ENCODE measurements around the gene TRIM24. TPM values are rescaled to one million over a fixed set of nuclear protein-coding genes. Genes with fewer than 3 reads are reported as not detected.

The TRIM24 gene
- total and polyA plus RNA-seq, 2 of the 13 experiments (the other 11 are each of a cell fraction or from before 2014, with no cell fraction given), result 100 to 106 TPM

DNA sequence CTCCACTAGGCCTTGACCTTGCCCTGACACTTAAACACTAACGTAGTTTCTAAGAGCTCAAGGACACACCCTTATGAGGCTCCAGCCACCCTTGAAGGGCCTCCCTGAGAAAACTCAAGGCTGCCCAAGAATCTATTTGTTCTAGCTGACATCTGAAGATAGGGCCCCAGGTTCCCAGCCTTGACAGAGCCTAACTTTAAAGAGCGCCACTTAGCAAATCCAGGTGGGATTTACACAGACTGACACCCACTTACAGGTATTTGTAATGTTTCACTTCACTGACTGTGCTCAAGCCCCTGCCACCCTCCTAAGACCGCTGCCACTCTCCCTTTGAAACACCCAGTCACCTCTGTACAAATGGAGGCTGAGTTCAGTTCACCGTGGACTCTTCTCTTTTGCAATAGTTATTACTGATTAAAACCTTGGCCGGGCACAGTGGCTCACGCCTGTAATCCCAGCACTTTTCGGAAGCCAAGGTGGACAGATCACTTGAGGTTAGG lies 150.7 kb downstream of the TRIM24 start (continued):
- TF ChIP-seq, protein P1, sequence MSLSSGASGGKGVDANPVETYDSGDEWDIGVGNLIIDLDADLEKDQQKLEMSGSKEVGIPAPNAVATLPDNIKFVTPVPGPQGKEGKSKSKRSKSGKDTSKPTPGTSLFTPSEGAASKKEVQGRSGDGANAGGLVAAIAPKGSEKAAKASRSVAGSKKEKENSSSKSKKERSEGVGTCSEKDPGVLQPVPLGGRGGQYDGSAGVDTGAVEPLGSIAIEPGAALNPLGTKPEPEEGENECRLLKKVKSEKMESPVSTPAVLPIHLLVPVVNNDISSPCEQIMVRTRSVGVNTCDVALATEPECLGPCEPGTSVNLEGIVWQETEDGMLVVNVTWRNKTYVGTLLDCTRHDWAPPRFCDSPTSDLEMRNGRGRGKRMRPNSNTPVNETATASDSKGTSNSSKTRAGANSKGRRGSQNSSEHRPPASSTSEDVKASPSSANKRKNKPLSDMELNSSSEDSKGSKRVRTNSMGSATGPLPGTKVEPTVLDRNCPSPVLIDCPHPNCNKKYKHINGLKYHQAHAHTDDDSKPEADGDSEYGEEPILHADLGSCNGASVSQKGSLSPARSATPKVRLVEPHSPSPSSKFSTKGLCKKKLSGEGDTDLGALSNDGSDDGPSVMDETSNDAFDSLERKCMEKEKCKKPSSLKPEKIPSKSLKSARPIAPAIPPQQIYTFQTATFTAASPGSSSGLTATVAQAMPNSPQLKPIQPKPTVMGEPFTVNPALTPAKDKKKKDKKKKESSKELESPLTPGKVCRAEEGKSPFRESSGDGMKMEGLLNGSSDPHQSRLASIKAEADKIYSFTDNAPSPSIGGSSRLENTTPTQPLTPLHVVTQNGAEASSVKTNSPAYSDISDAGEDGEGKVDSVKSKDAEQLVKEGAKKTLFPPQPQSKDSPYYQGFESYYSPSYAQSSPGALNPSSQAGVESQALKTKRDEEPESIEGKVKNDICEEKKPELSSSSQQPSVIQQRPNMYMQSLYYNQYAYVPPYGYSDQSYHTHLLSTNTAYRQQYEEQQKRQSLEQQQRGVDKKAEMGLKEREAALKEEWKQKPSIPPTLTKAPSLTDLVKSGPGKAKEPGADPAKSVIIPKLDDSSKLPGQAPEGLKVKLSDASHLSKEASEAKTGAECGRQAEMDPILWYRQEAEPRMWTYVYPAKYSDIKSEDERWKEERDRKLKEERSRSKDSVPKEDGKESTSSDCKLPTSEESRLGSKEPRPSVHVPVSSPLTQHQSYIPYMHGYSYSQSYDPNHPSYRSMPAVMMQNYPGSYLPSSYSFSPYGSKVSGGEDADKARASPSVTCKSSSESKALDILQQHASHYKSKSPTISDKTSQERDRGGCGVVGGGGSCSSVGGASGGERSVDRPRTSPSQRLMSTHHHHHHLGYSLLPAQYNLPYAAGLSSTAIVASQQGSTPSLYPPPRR (CRISPR knock-in tag; IDR thresholded peaks at IDR 0.05; ENCODE audit: borderline replicate concordance), result no peak
- TF ChIP-seq NCOA5 (CRISPR knock-in tag; IDR thresholded peaks at IDR 0.05) (no peak), ZNF329 (CRISPR knock-in tag; IDR thresholded peaks at IDR 0.05; ENCODE audit: low read depth) (no peak), ZNF577 (CRISPR knock-in tag; IDR thresholded peaks at IDR 0.05; ENCODE audit: borderline replicate concordance, low read depth) (no peak), EHMT2 (IDR thresholded peaks at IDR 0.05; ENCODE audit: borderline replicate concordance, low read depth, low read length) (no peak), ZNF678 (CRISPR knock-in tag; IDR thresholded peaks at IDR 0.05) (no peak)

DNA sequence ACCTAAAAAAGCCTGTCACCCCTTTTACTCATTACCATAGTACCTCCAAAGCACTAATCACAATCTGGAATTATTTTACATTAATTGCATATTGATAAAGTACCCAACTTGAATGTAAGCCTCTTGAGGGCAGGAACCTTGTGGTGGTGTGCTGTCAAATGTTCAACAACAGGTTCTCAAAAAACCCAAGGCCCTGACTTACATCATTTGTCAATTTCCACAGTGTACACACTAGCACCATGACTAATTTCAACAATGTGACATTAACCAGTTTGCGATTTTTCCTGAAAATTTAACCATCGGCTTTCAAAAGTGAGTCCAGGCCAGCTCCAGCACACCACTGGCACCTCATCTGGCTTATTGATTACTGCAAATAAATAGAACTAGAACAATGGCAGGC lies 153.6 kb downstream of the TRIM24 start:
- ChIA-PET POLR2A (interaction anchor here (1.1 kb wide), 1 partner anchor 10 kb away, joined by 3 read pairs; no protein-coding TSS in a partner anchor), CTCF (ENCODE audit: low intra/inter-chr PET ratio, low total read pairs) (no interaction called here)
- Histone ChIP-seq H3K27me3 (ENCODE audit: control insufficient read depth in 1 of 2, insufficient read depth in 2 of 2, low read length in 2 of 2) (no peaks in the 10 kb centered on the region), H3K4me2 (ENCODE audit: low read depth, low read length) (peak overlapping the region; percentile 48), H2AFZ (ENCODE audit: low read length) (no peak overlapping the region), H3K27ac (ENCODE audit: extremely low read length, insufficient read depth, low read length) (peak overlapping the region; percentile 47), H3K9me3 (ENCODE audit: low read length) (no peaks in the 10 kb centered on the region), H3K79me2 (ENCODE audit: insufficient read depth, low read length) (no peaks in the 10 kb centered on the region), H3K9ac (ENCODE audit: insufficient read depth, low read depth, low read length) (no peak overlapping the region), H3K4me3 (replicated peaks in 1 of 3; ENCODE audit: insufficient read depth in 1 of 3, low read depth in 2 of 3, low read length in 3 of 3) (no peak overlapping the region), H3K4me1 (ENCODE audit: insufficient read depth, low read length) (peaks cover 48% of the 10 kb centered on the region), H3K36me3 (replicated peaks in 1 of 2; ENCODE audit: control insufficient read depth in 1 of 2, insufficient read depth in 2 of 2, low read length in 2 of 2) (no peaks in the 10 kb centered on the region), H4K20me1 (ENCODE audit: insufficient read depth, low read length) (no peaks in the 10 kb centered on the region)
- peak; percentile 36 for ATAC-seq
- peak; percentile 35 for DNase-seq (ENCODE audit: low spot score)
- in situ Hi-C loops (cut with HindIII; ENCODE audit: extremely low pct_ligation_motif_present, low pct_unique_long_range_greater_than_20kb), result no loop called here
- FAIRE-seq, result no peak
- BruUV-seq (replicated peaks), result no TSS peak
- WGBS (ENCODE audit: low lambda C conversion rate), result 30% methylated on average over 2 of the region's 2 CpGs
- intact Hi-C loops (cut with micrococcal nuclease; ENCODE audit: unreplicated experiment), result no loop called here
- no peak for TF ChIP-seq REPIN1 (CRISPR knock-in tag; IDR thresholded peaks at IDR 0.05; ENCODE audit: borderline replicate concordance, low read depth)
- TF ChIP-seq, protein P2, sequence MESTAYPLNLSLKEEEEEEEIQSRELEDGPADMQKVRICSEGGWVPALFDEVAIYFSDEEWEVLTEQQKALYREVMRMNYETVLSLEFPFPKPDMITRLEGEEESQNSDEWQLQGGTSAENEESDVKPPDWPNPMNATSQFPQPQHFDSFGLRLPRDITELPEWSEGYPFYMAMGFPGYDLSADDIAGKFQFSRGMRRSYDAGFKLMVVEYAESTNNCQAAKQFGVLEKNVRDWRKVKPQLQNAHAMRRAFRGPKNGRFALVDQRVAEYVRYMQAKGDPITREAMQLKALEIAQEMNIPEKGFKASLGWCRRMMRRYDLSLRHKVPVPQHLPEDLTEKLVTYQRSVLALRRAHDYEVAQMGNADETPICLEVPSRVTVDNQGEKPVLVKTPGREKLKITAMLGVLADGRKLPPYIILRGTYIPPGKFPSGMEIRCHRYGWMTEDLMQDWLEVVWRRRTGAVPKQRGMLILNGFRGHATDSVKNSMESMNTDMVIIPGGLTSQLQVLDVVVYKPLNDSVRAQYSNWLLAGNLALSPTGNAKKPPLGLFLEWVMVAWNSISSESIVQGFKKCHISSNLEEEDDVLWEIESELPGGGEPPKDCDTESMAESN (CRISPR knock-in tag; conservative IDR thresholded peaks at IDR 0.05), result peak; percentile 100
- TF ChIP-seq AKAP8 (CRISPR knock-in tag; IDR thresholded peaks at IDR 0.05), result no peak
- TF ChIP-seq NR2C2 (CRISPR knock-in tag; IDR thresholded peaks at IDR 0.05; ENCODE audit: borderline replicate concordance), result no peak
- no peak for TF ChIP-seq SMC3 (IDR thresholded peaks at IDR 0.05; ENCODE audit: low read length)
- TF ChIP-seq ZNF75D (CRISPR knock-in tag; IDR thresholded peaks at IDR 0.05; ENCODE audit: borderline replicate concordance), result no peak
- peak; percentile 55; the same call in 1 of the 2 replicates for TF ChIP-seq KDM1A (CRISPR knock-in tag; IDR thresholded peaks at IDR 0.05)
- TF ChIP-seq CEBPG (CRISPR knock-in tag; IDR thresholded peaks at IDR 0.05), result peak; percentile 30; the same call in 1 of the 2 replicates
- TF ChIP-seq POLR2G (IDR thresholded peaks at IDR 0.05; ENCODE audit: low read depth, low read length), result no peak
- TF ChIP-seq NR3C1 (CRISPR knock-in tag; IDR thresholded peaks at IDR 0.05), result no peak
- no peak for TF ChIP-seq PLRG1 (conservative IDR thresholded peaks at IDR 0.05)
- no peak for TF ChIP-seq ZFP62 (CRISPR knock-in tag; IDR thresholded peaks at IDR 0.05)
- no peak for TF ChIP-seq NKX3-1 (CRISPR knock-in tag; IDR thresholded peaks at IDR 0.05)
- TF ChIP-seq POLR2AphosphoS5 (IDR thresholded peaks at IDR 0.05; ENCODE audit: low read depth, low read length), result no peak
